Fibroblast of skin of right biceps (primary cell): ENCODE measurements around the gene PLD2.
"Not testable (repeated sequence)": the region's sequence is repeated elsewhere in the genome, so short reads cannot be mapped to it uniquely, and the experiment has no call there.

Experiments
- DNase-seq: peaks from one replicate; pipeline ENCODE4 v3.0.0-alpha.2; 2013

The PLD2 gene

GRCh38 chr17:4834681-4835020 is 27.7 kb downstream of the PLD2 start:
- no peak for DNase-seq

- no peak for DNase-seq
Observed at GRCh38 chr17:4836221-4836620, 29.3 kb downstream of the PLD2 start.

GRCh38 chr17:4837471-4838308 is 30.7 kb downstream of the PLD2 start:
- no peak for DNase-seq

- DNase-seq = no peak
Observed at GRCh38 chr17:4838309-4838785, 31.4 kb downstream of the PLD2 start.

GRCh38 chr17:4839221-4839620 is 32.3 kb downstream of the PLD2 start:
- DNase-seq = no peak

GRCh38 chr17:4839965-4840892 is 33.3 kb downstream of the PLD2 start:
- DNase-seq = no peak

GRCh38 chr17:4840893-4841242 is 33.9 kb downstream of the PLD2 start:
- DNase-seq = no peak

GRCh38 chr17:4842376-4842775 is 35.4 kb downstream of the PLD2 start:
- no peak for DNase-seq

GRCh38 chr17:4843321-4844000 is 36.5 kb downstream of the PLD2 start:
- no peak for DNase-seq

- DNase-seq = no peak
Observed at GRCh38 chr17:4845118-4845517, 38.2 kb downstream of the PLD2 start.

- no peak for DNase-seq
Observed at GRCh38 chr17:4846635-4847390, 39.9 kb downstream of the PLD2 start.

GRCh38 chr17:4849011-4849536 is 42.1 kb downstream of the PLD2 start:
- no peak for DNase-seq

GRCh38 chr17:4850246-4850645 is 43.3 kb downstream of the PLD2 start:
- no peak for DNase-seq

GRCh38 chr17:4851084-4851483 is 44.1 kb downstream of the PLD2 start:
- DNase-seq = no peak

- peak; percentile 77 for DNase-seq
Observed at GRCh38 chr17:4852567-4853207, 45.7 kb downstream of the PLD2 start.

- no peak for DNase-seq
Observed at GRCh38 chr17:4853208-4853671, 46.3 kb downstream of the PLD2 start.

GRCh38 chr17:4854111-4854681 is 47.2 kb downstream of the PLD2 start:
- DNase-seq = peak; percentile 81

GRCh38 chr17:4856271-4856936 is 49.5 kb downstream of the PLD2 start:
- no peak for DNase-seq

- DNase-seq = no peak
Observed at GRCh38 chr17:4856937-4857314, 50.0 kb downstream of the PLD2 start.

- DNase-seq = not testable (repeated sequence)
Observed at GRCh38 chr17:4857347-4857746, 50.4 kb downstream of the PLD2 start.
